Keratinocyte (primary cell): Measurements from ENCODE around the gene USP34. TPM values are rescaled to one million over a fixed set of nuclear protein-coding genes. Genes with fewer than 3 reads are reported as not detected.

Experiments
- DNase-seq: peaks from one replicate; pipeline ENCODE4 v3.0.0-alpha.2; 2011; ENCODE audit warnings: low read depth, missing footprints, low spot score
- FAIRE-seq: peaks from 2 replicates; lab custom pipeline; 2011; peaks lifted over from hg19 to GRCh38; lab: Jason Lieb, UNC
- H2AFZ ChIP-seq: 2 replicates; pipeline ENCODE4 v1.6.0; 2012; ENCODE audit warnings: low read length, control low read depth, inconsistent platforms; ENCODE audit not compliant: control insufficient read depth
- H3K27ac ChIP-seq: 2 replicates; pipeline ENCODE4 v1.5.1; 2011; ENCODE audit warnings: low read length; ENCODE audit not compliant: control insufficient read depth, insufficient read depth
- H3K27me3 ChIP-seq: 3 replicates; pipeline ENCODE4 v1.6.0; 2011; ENCODE audit warnings: low read length; ENCODE audit not compliant: control insufficient read depth, insufficient read depth; ENCODE audit errors: extremely low read depth
- H3K36me3 ChIP-seq, 2 experiments: 2 replicates in 1 of 2; 3 replicates in 1 of 2; pipeline ENCODE4 v1.5.1; 2011; ENCODE audit warnings: low read length in 2 of 2, mild to moderate bottlenecking in 1 of 2; ENCODE audit not compliant: control insufficient read depth in 2 of 2, insufficient read depth in 2 of 2; ENCODE audit errors: extremely low read depth in 1 of 2
- H3K4me1 ChIP-seq: 3 replicates; pipeline ENCODE4 v1.5.1; 2011; ENCODE audit warnings: low read length; ENCODE audit not compliant: control insufficient read depth, insufficient read depth; ENCODE audit errors: extremely low read depth
- H3K4me2 ChIP-seq: 3 replicates; pipeline ENCODE4 v1.6.0; 2011; ENCODE audit warnings: low read depth, low read length; ENCODE audit not compliant: control insufficient read depth, insufficient read depth; ENCODE audit errors: extremely low read depth
- H3K4me3 ChIP-seq, 3 experiments: fragments of 200-600 bp in 1 of 3; sonication (generic) in 1 of 3; 2 replicates in 2 of 3; 3 replicates in 1 of 3; pipeline ENCODE4 v1.5.1; 2011 to 2016; ENCODE audit warnings: low read length in 3 of 3, mild to moderate bottlenecking in 3 of 3, control low read depth in 2 of 3, inconsistent platforms in 1 of 3, low read depth in 1 of 3, mixed read lengths in 1 of 3, mixed run types in 1 of 3, moderate library complexity in 1 of 3; ENCODE audit not compliant: control insufficient read depth in 2 of 3, insufficient read depth in 2 of 3; ENCODE audit errors: extremely low read depth in 1 of 3
- H3K79me2 ChIP-seq: 2 replicates; pipeline ENCODE4 v1.6.0; 2012; ENCODE audit warnings: low read length; ENCODE audit not compliant: control insufficient read depth, insufficient read depth
- H3K9ac ChIP-seq: 3 replicates; pipeline ENCODE4 v1.6.0; 2011; ENCODE audit warnings: low read length; ENCODE audit not compliant: control insufficient read depth, insufficient read depth; ENCODE audit errors: extremely low read depth
- H3K9me1 ChIP-seq: 3 replicates; pipeline ENCODE4 v1.6.0; 2011; ENCODE audit warnings: low read length; ENCODE audit not compliant: control insufficient read depth, insufficient read depth; ENCODE audit errors: extremely low read depth
- H3K9me3 ChIP-seq: 2 replicates; pipeline ENCODE4 v1.5.1; 2012; ENCODE audit warnings: low read depth, low read length; ENCODE audit not compliant: control insufficient read depth
- H4K20me1 ChIP-seq: 3 replicates; pipeline ENCODE4 v1.6.0; 2011; ENCODE audit warnings: low read length; ENCODE audit not compliant: control insufficient read depth, insufficient read depth; ENCODE audit errors: extremely low read depth
- EZH2 ChIP-seq: IDR thresholded peaks from one replicate; pipeline ENCODE4 v1.6.1; 2012; ENCODE audit warnings: inconsistent platforms, mild to moderate bottlenecking, low read length, moderate library complexity
- dilution Hi-C: fragments of 300-500 bp; cut with MboI; formaldehyde crosslinking; loops from one replicate; pipeline ENCODE4 v1.7.0; 2020; ENCODE audit warnings: low sequenced_read_pairs; ENCODE audit not compliant: extremely low pct_ligation_motif_present
- polyA plus RNA-seq, 5 experiments: library from polyadenylated mRNA; depleted of rRNA in 3 of 5; stranded (reverse) in 3 of 5; stranded (forward) in 1 of 5; unstranded in 1 of 5; fragments of >200 nt; gene quantifications; 1 replicate in 1 of 5; 2 replicates in 3 of 5; 3 replicates in 1 of 5; pipeline versions ENCODE4 v1.2.1 to v1.2.3, GENCODE V29; 2011 to 2012; ENCODE audit warnings: missing spikeins in 2 of 5, low read depth in 1 of 5, low replicate concordance in 1 of 5
- TF ChIP-seq, protein P1 (sequence below), 3 experiments: IDR thresholded peaks in 1 of 3; conservative IDR thresholded peaks in 1 of 3; optimal IDR thresholded peaks in 1 of 3; 2 replicates in 2 of 3; 3 replicates in 1 of 3; pipeline versions ENCODE3 to v1.5.1; 2011; ENCODE audit warnings: low read length in 3 of 3, mild to moderate bottlenecking in 3 of 3, moderate library complexity in 2 of 3, control low read depth in 1 of 3, inconsistent platforms in 1 of 3; ENCODE audit not compliant: insufficient read depth in 2 of 3; ENCODE audit errors: extremely low read depth in 1 of 3

The USP34 gene
- polyA plus RNA-seq, 1 donor (not counting 4 experiments of a cell fraction or from before 2014, with no cell fraction given): 54.7 TPM

DNA sequence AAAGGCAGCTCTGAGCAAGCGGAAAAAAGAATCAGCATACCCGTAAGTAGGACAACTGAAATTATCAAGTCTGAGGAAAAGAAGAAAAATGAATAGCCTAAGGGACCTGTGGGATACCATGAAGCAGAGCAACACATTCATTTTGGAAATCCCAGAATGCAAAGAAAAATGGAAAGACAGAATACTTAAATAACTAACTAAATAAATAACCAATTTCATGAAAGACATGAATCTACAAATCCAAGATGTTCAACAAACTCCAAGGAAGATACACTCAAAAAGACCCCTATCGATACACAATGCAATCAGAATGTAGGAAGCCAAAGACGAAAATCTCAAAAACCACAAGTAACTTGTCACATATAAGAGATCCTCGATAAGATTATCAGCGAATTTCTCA, 117.0 kb downstream of the USP34 start:
- Histone ChIP-seq H3K9ac (no peak overlapping the region), H3K4me2 (no peak overlapping the region), H3K4me1 (peaks cover 4% of the 10 kb centered on the region), H4K20me1 (no peaks in the 10 kb centered on the region), H3K9me1 (no peaks in the 10 kb centered on the region), H3K4me3 (no peak overlapping the region), H3K36me3 (peaks cover 2 to 16% of the 10 kb centered on the region in 2 experiments), H3K27ac (no peak overlapping the region), H3K79me2 (peaks cover 21% of the 10 kb centered on the region), H3K9me3 (no peaks in the 10 kb centered on the region), H2AFZ (no peak overlapping the region), H3K27me3 (no peaks in the 10 kb centered on the region)
- dilution Hi-C loops: no loop called here
- DNase-seq: no peak
- FAIRE-seq: no peak
- TF ChIP-seq EZH2: no peak
- TF ChIP-seq, protein P1, sequence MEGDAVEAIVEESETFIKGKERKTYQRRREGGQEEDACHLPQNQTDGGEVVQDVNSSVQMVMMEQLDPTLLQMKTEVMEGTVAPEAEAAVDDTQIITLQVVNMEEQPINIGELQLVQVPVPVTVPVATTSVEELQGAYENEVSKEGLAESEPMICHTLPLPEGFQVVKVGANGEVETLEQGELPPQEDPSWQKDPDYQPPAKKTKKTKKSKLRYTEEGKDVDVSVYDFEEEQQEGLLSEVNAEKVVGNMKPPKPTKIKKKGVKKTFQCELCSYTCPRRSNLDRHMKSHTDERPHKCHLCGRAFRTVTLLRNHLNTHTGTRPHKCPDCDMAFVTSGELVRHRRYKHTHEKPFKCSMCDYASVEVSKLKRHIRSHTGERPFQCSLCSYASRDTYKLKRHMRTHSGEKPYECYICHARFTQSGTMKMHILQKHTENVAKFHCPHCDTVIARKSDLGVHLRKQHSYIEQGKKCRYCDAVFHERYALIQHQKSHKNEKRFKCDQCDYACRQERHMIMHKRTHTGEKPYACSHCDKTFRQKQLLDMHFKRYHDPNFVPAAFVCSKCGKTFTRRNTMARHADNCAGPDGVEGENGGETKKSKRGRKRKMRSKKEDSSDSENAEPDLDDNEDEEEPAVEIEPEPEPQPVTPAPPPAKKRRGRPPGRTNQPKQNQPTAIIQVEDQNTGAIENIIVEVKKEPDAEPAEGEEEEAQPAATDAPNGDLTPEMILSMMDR (optimal IDR thresholded peaks at IDR 0.05 in 1 of 3, IDR thresholded peaks at IDR 0.05 in 1 of 3, conservative IDR thresholded peaks at IDR 0.05 in 1 of 3; ENCODE audit: extremely low read depth in 1 of 3, insufficient read depth in 2 of 3, low read length in 3 of 3): no peak

DNA sequence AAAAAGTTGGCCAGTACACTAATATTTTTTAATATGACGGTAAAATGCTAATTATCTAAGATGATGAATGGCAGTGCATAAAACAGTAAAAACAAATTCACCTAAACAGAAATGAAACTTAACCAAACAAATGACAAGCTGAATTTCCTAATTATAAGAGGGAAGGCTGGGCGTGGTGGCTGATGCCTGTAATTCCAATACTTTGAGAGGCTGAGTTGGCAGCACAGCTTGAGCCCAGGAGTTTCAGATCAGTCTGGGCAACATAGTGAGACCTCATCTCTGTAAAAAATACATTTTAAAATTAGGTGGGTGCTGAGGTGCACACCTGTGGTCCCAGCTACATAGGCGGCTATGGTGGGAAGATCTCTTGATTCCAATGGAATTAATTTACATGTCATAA, 120.1 kb downstream of the USP34 start:
- no peak for TF ChIP-seq EZH2
- TF ChIP-seq, protein P1 (optimal IDR thresholded peaks at IDR 0.05 in 1 of 3, IDR thresholded peaks at IDR 0.05 in 1 of 3, conservative IDR thresholded peaks at IDR 0.05 in 1 of 3; ENCODE audit: extremely low read depth in 1 of 3, insufficient read depth in 2 of 3, low read length in 3 of 3): no peak
- H3K4me1 ChIP-seq: no peaks in the 10 kb centered on the region

More for the DNA sequence above, 120.1 kb downstream of the USP34 start:
- Histone ChIP-seq H3K9me1 (no peaks in the 10 kb centered on the region), H3K36me3 (peaks cover 6 to 23% of the 10 kb centered on the region in 2 experiments), H3K4me3 (no peak overlapping the region), H3K9ac (no peak overlapping the region), H3K27me3 (no peaks in the 10 kb centered on the region), H4K20me1 (no peaks in the 10 kb centered on the region), H3K79me2 (peaks cover 14% of the 10 kb centered on the region), H3K9me3 (no peaks in the 10 kb centered on the region), H2AFZ (no peak overlapping the region), H3K27ac (no peak overlapping the region), H3K4me2 (no peak overlapping the region)
- FAIRE-seq: no peak
- DNase-seq: no peak
- dilution Hi-C loops: no loop called here
